Heart right ventricle (tissue), 16 donors: ENCODE measurements around the gene AUTS2. TPM values are rescaled to one million over a fixed set of nuclear protein-coding genes. Genes with fewer than 3 reads are reported as not detected.
A peak's percentile ranks its signal among the peaks of the same experiment; 100 is the strongest.

Source experiments
- ATAC-seq, 8 donors: fragments of 200-7000 bp; cut with Tn5 transposase; one replicate each; pipeline ENCODE4 v1.9.1; 2020; ENCODE audit warnings: mild to moderate bottlenecking in 8 of 8, moderate library complexity in 8 of 8, moderate number of reproducible peaks in 1 of 8
- DNase-seq, 2 donors: peaks; one replicate each; pipeline ENCODE4 v3.0.0-alpha.2; 2020
- H3K27ac ChIP-seq, 10 donors: fragments of 200-600 bp; sonication (generic) in 2 of 10; one replicate each; pipeline versions ENCODE4 v1.5.0 to v1.8.0; 2020 to 2022; ENCODE audit warnings: mild to moderate bottlenecking in 3 of 10
- H3K27me3 ChIP-seq, 7 donors: fragments of 200-600 bp; one replicate each; pipeline ENCODE4 v1.8.0; 2021 to 2022; ENCODE audit warnings: mild to moderate bottlenecking in 2 of 7
- H3K36me3 ChIP-seq, 9 donors: fragments of 200-600 bp; sonication (generic) in 1 of 9; one replicate each; pipeline versions ENCODE4 v1.5.0 to v1.8.0; 2020 to 2022; ENCODE audit warnings: mild to moderate bottlenecking in 2 of 9
- H3K4me1 ChIP-seq, 9 donors: fragments of 200-600 bp; sonication (generic) in 1 of 9; one replicate each; pipeline versions ENCODE4 v1.5.0 to v1.8.0; 2020 to 2022; ENCODE audit warnings: mild to moderate bottlenecking in 4 of 9
- H3K4me3 ChIP-seq, 10 donors: fragments of 200-600 bp; sonication (generic) in 2 of 10; one replicate each; pipeline versions ENCODE4 v1.5.0 to v1.8.0; 2020 to 2022; ENCODE audit warnings: mild to moderate bottlenecking in 7 of 10, moderate library complexity in 2 of 10
- H3K9me3 ChIP-seq, 11 donors: fragments of 200-600 bp in 10 of 11; sonication (generic) in 2 of 11; one replicate each; pipeline versions ENCODE4 v1.5.0 to v1.8.0; 2013 to 2022; ENCODE audit warnings: mild to moderate bottlenecking in 2 of 11, control low read depth in 1 of 11, moderate library complexity in 1 of 11
- CTCF ChIP-seq, 9 donors: fragments of 200-600 bp; sonication (generic) in 2 of 9; IDR thresholded peaks; one replicate each; pipeline versions ENCODE4 v1.5.0 to v1.8.0; 2021 to 2022; ENCODE audit warnings: antibody characterized with exemption in 9 of 9, mild to moderate bottlenecking in 5 of 9, moderate library complexity in 1 of 9
- WGBS, 2 donors: extraction: QIAGEN DNeasy Blood & Tissue Kit; methylation state at CpG; one replicate each; pipeline ENCODE4 v1.1.7; 2013; ENCODE audit warnings: inconsistent platforms in 1 of 2; 5-methylcytosine and 5-hydroxymethylcytosine counted together
- intact Hi-C, 10 donors: fragments of 100-400 bp; cut with DNase I; formaldehyde crosslinking; loops; one replicate each; pipeline versions ENCODE4 v1.11.1 to v1.14.2; 2022
- polyA plus RNA-seq, 2 donors: library from polyadenylated mRNA; stranded (reverse); fragments of 200-250 nt; gene quantifications; one replicate each; pipeline ENCODE4 v1.2.3, GENCODE V29; 2013
- total RNA-seq, 10 donors: library from RNA; stranded (reverse); fragmentation: NEBNext Ultra II Directional in 3 of 10; extraction: Animal tissue kit (Norgen Biotek cat#: 25700) in 3 of 10; gene quantifications; one replicate each; pipeline versions ENCODE4 v1.2.1 to v1.2.4, GENCODE V29; 2021 to 2023
- donor health status: Arrhythmogenic right ventricular cardiomyopathy.
- donor health status: ischemic (EF 13 %, LVEDD 7.1; RV severe dilation, severe dysfunction).
- donor health status: healthy with polysubstance abuse.
- donor health status: DM: no; HTN: yes; CAD: no.
- donor health status: DM: no; HTN: no; CAD: no.
- donor health status: ischemic (EF 25% LVEDD 6.9; RV normal size, moderate dysfunction).
- donor health status: ischemic (EF 25% LVEDD 5.7; RV mildly dilated, moderate dysfunction).
- donor health status: healthy.
- donor health status: DM: yes; HTN: yes; CAD: no.
- donor health status: Ischemic cardiomyopathy.
- donor health status: ischemic (EF 35%, LVEDD 5.7; RV mildly dilated, moderate dysfunction).
- donor health status: nonischemic (EF 11% LVEDD 7.7; RV severe dilation, severe dysfunction).
- donor health status: DM: yes; HTN: yes; CAD: no.
- donor health status: PGD.
- donor health status: ischemic (EF 29% LVEDD 5.4; RV normal size, mild dysfunction).
- donor health status: nonischemic (EF 23%, LVEDD 6.1; RV moderate dilation, normal function).

AUTS2 gene
- total and polyA plus RNA-seq, 12 donors: 1.6 to 11.2 (median 7.3) TPM

GRCh38 chr7:70137126-70137525 is 538.9 kb downstream of the AUTS2 start:
- H3K36me3 ChIP-seq: no peaks in the 10 kb centered on the region
- ATAC-seq (no peak), DNase-seq (no peak)
- peaks cover 0 to 12% (median 0%) of the 10 kb centered on the region in 9 donors for H3K4me1 ChIP-seq
- no peaks in the 10 kb centered on the region for H3K27me3 ChIP-seq
- intact Hi-C loops: no loop called here
- H3K4me3 ChIP-seq: no peak overlapping the region
- H3K9me3 ChIP-seq: no peaks in the 10 kb centered on the region
- WGBS, 2 donors: 79 to 87% methylated on average over 4 of the region's 4 CpGs
- no peak overlapping the region for H3K27ac ChIP-seq
- no peak for TF ChIP-seq CTCF (IDR thresholded peaks at IDR 0.05)

- Histone ChIP-seq H3K9me3 (no peaks in the 10 kb centered on the region), H3K27ac (no peak overlapping the region), H3K4me3 (no peak overlapping the region), H3K27me3 (no peaks in the 10 kb centered on the region), H3K36me3 (no peaks in the 10 kb centered on the region), H3K4me1 (peaks cover 0 to 4% (median 0%) of the 10 kb centered on the region in 9 donors)
- 97 to 98% methylated on average over 4 of the region's 4 CpGs for WGBS, 2 donors
- intact Hi-C loops: no loop called here
- no peak for ATAC-seq
- TF ChIP-seq CTCF (IDR thresholded peaks at IDR 0.05): no peak
- DNase-seq: no peak
Observed at GRCh38 chr7:70142247-70142932, 544.1 kb downstream of the AUTS2 start.

GRCh38 chr7:70143075-70144044 is 545.1 kb downstream of the AUTS2 start:
- intact Hi-C loops: no loop called here
- H3K27ac ChIP-seq: no peak overlapping the region
- H3K4me3 ChIP-seq: no peak overlapping the region
- TF ChIP-seq CTCF (IDR thresholded peaks at IDR 0.05): no peak
- no peaks in the 10 kb centered on the region for H3K9me3 ChIP-seq
- H3K27me3 ChIP-seq: no peaks in the 10 kb centered on the region
- H3K4me1 ChIP-seq: peaks cover 0 to 4% (median 0%) of the 10 kb centered on the region in 9 donors
- ATAC-seq: peak in 4 of 8 donors; percentile 35 to 83 (median 40)
- no peaks in the 10 kb centered on the region for H3K36me3 ChIP-seq
- DNase-seq: no peak
- 76 to 80% methylated on average over 5 of the region's 5 CpGs for WGBS, 2 donors

- Histone ChIP-seq H3K27ac (no peak overlapping the region), H3K4me1 (peaks cover 0 to under 1% (median 0%) of the 10 kb centered on the region in 9 donors), H3K27me3 (no peaks in the 10 kb centered on the region), H3K36me3 (no peaks in the 10 kb centered on the region), H3K9me3 (peaks cover 0 to 24% (median 7%) of the 10 kb centered on the region in 11 donors), H3K4me3 (no peak overlapping the region)
- intact Hi-C loops: no loop called here
- ATAC-seq: no peak
- TF ChIP-seq CTCF (IDR thresholded peaks at IDR 0.05): no peak
- WGBS, 2 donors: 97 to 98% methylated on average over 1 of the region's 1 CpG
- DNase-seq: no peak
Observed at GRCh38 chr7:70148997-70149396, 550.7 kb downstream of the AUTS2 start.
